HCT116 (cell line): ENCODE results near the gene VPS35.
"Not testable (repeated sequence)": the region's sequence is repeated elsewhere in the genome, so short reads cannot be mapped to it uniquely, and the experiment has no call there.

Experiments used
- CTCF ChIP-seq, 3 experiments: fragments of 200-600 bp in 1 of 3; sonication (generic) in 1 of 3; IDR thresholded peaks in 2 of 3; conservative IDR thresholded peaks in 1 of 3; 2 replicates each; pipeline ENCODE4 v1.5.1; 2012 to 2017; ENCODE audit warnings: low read depth in 2 of 3, low read length in 2 of 3, antibody characterized with exemption in 1 of 3, borderline replicate concordance in 1 of 3, control low read depth in 1 of 3, mild to moderate bottlenecking in 1 of 3, mixed read lengths in 1 of 3, mixed run types in 1 of 3, moderate library complexity in 1 of 3; ENCODE audit not compliant: insufficient read depth in 1 of 3
- EGR1 ChIP-seq: IDR thresholded peaks from 2 replicates; pipeline ENCODE4 v1.6.1; 2012; ENCODE audit warnings: low read depth
- EZH2phosphoT487 ChIP-seq: fragments of 200-600 bp; IDR thresholded peaks from 2 replicates; pipeline ENCODE4 v1.6.1; 2018; ENCODE audit warnings: antibody characterized with exemption, borderline replicate concordance
- JUND ChIP-seq: IDR thresholded peaks from 2 replicates; pipeline ENCODE4 v1.6.1; 2012
- POLR2A ChIP-seq: IDR thresholded peaks from 2 replicates; pipeline ENCODE4 v1.7.0; 2011; ENCODE audit warnings: borderline replicate concordance; ENCODE audit not compliant: insufficient read depth, insufficient read length; ENCODE audit errors: extremely low read depth
- POLR2AphosphoS5 ChIP-seq: IDR thresholded peaks from 2 replicates; pipeline ENCODE4 v1.6.1; 2011; ENCODE audit warnings: mild to moderate bottlenecking, low read depth, low read length, moderate library complexity
- RAD21 ChIP-seq: IDR thresholded peaks from 2 replicates; pipeline ENCODE4 v1.6.1; 2012; ENCODE audit warnings: low read depth, mild to moderate bottlenecking
- REST ChIP-seq: IDR thresholded peaks from 2 replicates; pipeline ENCODE4 v1.6.1; 2012; ENCODE audit warnings: low read depth
- SP1 ChIP-seq: IDR thresholded peaks from 2 replicates; pipeline ENCODE4 v1.6.1; 2012; ENCODE audit warnings: low read depth
- SRF ChIP-seq: IDR thresholded peaks from 2 replicates; pipeline ENCODE4 v1.6.1; 2012; ENCODE audit warnings: low read depth
- ZFX ChIP-seq: fragments of 450-650 bp; IDR thresholded peaks from 2 replicates; pipeline ENCODE4 v1.6.1; 2017
- ZNF274 ChIP-seq: fragments of 200-500 bp; sonication (Bioruptor generic); IDR thresholded peaks from 2 replicates; pipeline ENCODE4 v1.6.1; 2014; ENCODE audit warnings: mild to moderate bottlenecking, low read depth, low read length, inconsistent platforms

DNA sequence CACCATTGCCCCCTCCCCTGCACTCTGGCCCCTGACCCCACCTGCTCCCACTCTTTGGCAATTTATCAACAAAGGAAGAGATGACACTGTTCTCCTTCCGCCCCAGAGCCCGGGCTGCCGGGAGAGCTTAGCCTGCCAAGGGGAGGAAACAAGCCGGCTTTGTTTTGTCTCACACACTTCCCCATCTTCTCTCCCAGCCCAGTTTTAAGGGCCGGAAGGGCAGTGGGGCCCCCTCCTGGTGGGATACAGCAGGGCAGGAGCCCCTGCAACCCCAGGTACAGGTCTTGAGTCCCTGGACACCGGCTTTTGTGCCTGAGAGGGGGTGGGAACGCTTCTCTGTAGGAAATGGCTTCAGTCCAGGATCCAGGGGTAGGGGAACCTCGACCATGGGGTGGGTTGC, 65.7 kb downstream of the VPS35 start:
- TF ChIP-seq SP1; RAD21; POLR2AphosphoS5; CTCF (IDR thresholded peaks at IDR 0.05 in 2 of 3, conservative IDR thresholded peaks at IDR 0.05 in 1 of 3; ENCODE audit: borderline replicate concordance in 1 of 3, insufficient read depth in 1 of 3, low read depth in 2 of 3, low read length in 2 of 3); ZNF274; ZFX; SRF; EGR1; POLR2A; EZH2phosphoT487; JUND; REST: not testable (repeated sequence)
